C4-2B (cell line): Measurements from ENCODE around the gene ZNF420.

Source experiments
- CTCF ChIP-seq: fragments of 450-650 bp; conservative IDR thresholded peaks from 2 replicates; pipeline ENCODE4 v1.5.1; 2017; ENCODE audit warnings: mild to moderate bottlenecking
- ZFX ChIP-seq: fragments of 450-650 bp; IDR thresholded peaks from 2 replicates; pipeline ENCODE4 v1.6.1; 2017

- no peak for TF ChIP-seq CTCF
- no peak for TF ChIP-seq ZFX
These were observed 20.3 kb downstream of the ZNF420 start for GRCh38 chr19:37098570-37098969.
